SK-N-MC (cell line): ENCODE data around the gene TOR1AIP1.
"Not testable (repeated sequence)": the region's sequence is repeated elsewhere in the genome, so short reads cannot be mapped to it uniquely, and the experiment has no call there.

Experiments
- DNase-seq: peaks from one replicate; pipeline ENCODE4 v3.0.0-alpha.2; 2011; ENCODE audit warnings: low read depth, low spot score
- H3K27ac ChIP-seq: fragments of 200-600 bp; sonication (generic); 2 replicates; pipeline ENCODE4 v1.5.1; 2016; ENCODE audit warnings: mixed run types
- H3K36me3 ChIP-seq: fragments of 200-600 bp; sonication (generic); 2 replicates; pipeline ENCODE4 v1.6.1; 2017; ENCODE audit warnings: antibody characterized with exemption, low read length, mixed read lengths; ENCODE audit not compliant: insufficient read depth
- H3K4me3 ChIP-seq: fragments of 200-600 bp; sonication (generic); 2 replicates; pipeline ENCODE4 v1.5.1; 2016
- H3K9ac ChIP-seq: fragments of 200-600 bp; sonication (generic); 2 replicates; pipeline ENCODE4 v1.8.0; 2017; ENCODE audit warnings: mixed run types, mixed read lengths; ENCODE audit not compliant: insufficient read length
- H3K9me3 ChIP-seq: fragments of 200-600 bp; sonication (generic); 2 replicates; pipeline ENCODE4 v1.6.1; 2017; ENCODE audit warnings: low read depth, mild to moderate bottlenecking, antibody characterized with exemption, low read length, moderate library complexity, mixed read lengths
- EZH2 ChIP-seq: fragments of 200-600 bp; sonication (generic); IDR thresholded peaks from one replicate; pipeline ENCODE4 v1.6.1; 2017; ENCODE audit warnings: antibody characterized with exemption
- FOXP2 ChIP-seq: optimal IDR thresholded peaks from 2 replicates; pipeline ENCODE3; 2011; ENCODE audit warnings: mild to moderate bottlenecking, moderate library complexity; ENCODE audit not compliant: insufficient read depth; ENCODE audit errors: extremely low read length, control extremely low read depth
- POLR2AphosphoS5 ChIP-seq: IDR thresholded peaks from 2 replicates; pipeline ENCODE4 v1.6.1; 2012; ENCODE audit warnings: mild to moderate bottlenecking, low read depth, low read length, borderline replicate concordance

The TOR1AIP1 gene

DNA sequence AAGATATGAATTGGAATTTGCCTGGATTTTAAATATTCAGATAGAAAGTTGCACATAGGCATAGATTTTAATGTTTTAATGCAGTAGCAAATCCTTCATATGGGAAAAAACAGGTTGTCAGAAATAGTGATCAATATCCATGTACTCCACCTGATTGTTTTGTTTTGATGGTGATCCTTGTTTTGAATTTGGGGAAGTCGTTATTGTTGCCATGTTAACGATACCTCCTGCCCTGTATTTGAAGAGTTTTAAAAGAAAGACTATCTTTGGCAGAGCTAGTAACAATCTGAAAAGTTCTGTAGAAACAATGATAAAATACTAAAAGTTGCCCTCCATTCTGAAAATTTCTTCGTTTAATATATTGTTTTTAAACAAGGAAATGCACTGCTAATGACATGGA is 73.6 kb downstream of the TOR1AIP1 start:
- H3K27ac ChIP-seq: no peak overlapping the region
- H3K9ac ChIP-seq: peak overlapping the region; percentile 96
- peak overlapping the region; percentile 91 for H3K4me3 ChIP-seq
- no peaks in the 10 kb centered on the region for H3K36me3 ChIP-seq
- no peak for TF ChIP-seq POLR2AphosphoS5
- TF ChIP-seq FOXP2: no peak
- TF ChIP-seq EZH2: no peak
- no peaks in the 10 kb centered on the region for H3K9me3 ChIP-seq
- no peak for DNase-seq

DNA sequence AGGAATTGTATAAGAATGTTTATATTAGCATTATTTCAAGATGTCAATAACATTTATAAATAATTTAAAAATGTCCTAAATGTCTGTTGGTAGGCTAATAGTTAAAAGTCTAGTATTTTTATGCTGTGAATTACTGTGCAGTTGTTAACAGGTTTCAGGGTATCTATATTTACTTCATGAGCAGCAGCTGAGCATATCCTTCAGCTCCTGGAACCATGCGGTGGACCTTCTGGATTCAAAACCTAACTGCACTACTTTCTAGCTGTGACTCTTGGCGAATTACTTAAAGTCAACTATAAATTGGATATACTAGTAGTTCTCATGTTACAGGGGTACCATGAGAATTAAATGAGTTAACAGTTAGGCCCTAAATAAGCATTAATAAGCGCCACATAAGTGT is 76.3 kb downstream of the TOR1AIP1 start:
- peak overlapping the region; percentile 28 for H3K9ac ChIP-seq
- TF ChIP-seq POLR2AphosphoS5: no peak

DNA sequence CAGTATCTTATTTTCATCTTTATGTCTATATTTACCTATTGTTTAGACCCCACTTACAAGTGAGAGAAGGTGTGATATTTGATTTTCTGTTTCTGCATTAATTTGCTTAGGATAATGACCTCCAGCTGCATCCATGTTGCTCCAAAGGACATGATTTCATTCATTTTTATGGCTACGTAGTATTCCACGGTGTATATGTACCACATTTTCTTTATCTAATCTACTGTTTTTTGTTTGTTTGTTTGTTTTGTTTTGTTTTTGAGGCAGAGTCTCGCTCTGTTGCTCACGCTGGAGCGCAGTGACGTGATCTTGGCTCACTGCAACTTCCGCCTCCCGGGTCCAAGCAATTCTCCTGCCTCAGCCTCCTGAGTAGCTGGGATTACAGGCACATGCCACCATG is 80.1 kb downstream of the TOR1AIP1 start:
- H3K27ac ChIP-seq, H3K9ac ChIP-seq: not testable (repeated sequence)

More for the DNA sequence above, 76.3 kb downstream of the TOR1AIP1 start:
- peaks cover 6% of the 10 kb centered on the region for H3K36me3 ChIP-seq
- H3K4me3 ChIP-seq: no peak overlapping the region
- H3K9me3 ChIP-seq: no peaks in the 10 kb centered on the region; the same call in 1 of the 2 replicates
- H3K27ac ChIP-seq: peak overlapping the region; percentile 17; the same call in 1 of the 2 replicates
- no peak for DNase-seq

DNA sequence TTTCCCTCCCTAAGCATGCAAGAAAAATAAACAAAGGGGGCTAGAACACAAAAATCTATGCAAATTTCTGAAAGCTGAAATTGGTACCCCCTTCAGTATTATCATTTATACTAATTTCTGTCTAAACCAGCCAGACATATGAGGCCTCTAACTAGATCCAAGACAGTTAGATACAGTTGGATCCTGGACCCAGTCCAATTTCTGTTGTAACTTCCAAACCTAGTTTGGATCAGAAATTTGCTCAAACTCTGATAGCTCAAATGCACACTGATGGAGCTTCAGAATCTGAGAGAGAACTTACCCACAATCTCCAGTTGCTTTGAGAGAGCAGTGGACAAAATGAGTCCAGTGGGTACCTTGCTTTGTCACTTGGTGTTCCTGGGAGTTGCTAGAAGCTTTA is 84.5 kb downstream of the TOR1AIP1 start:
- DNase-seq: no peak
- Histone ChIP-seq H3K9me3 (no peaks in the 10 kb centered on the region; the same call in 1 of the 2 replicates), H3K36me3 (peaks cover 1% of the 10 kb centered on the region), H3K9ac (no peak overlapping the region), H3K4me3 (no peak overlapping the region), H3K27ac (no peak overlapping the region)
- TF ChIP-seq EZH2: no peak
- no peak for TF ChIP-seq POLR2AphosphoS5
- TF ChIP-seq FOXP2: no peak

More for the DNA sequence above, 80.1 kb downstream of the TOR1AIP1 start:
- not testable (repeated sequence) for DNase-seq, H3K4me3 ChIP-seq, H3K9me3 ChIP-seq, H3K36me3 ChIP-seq

DNA sequence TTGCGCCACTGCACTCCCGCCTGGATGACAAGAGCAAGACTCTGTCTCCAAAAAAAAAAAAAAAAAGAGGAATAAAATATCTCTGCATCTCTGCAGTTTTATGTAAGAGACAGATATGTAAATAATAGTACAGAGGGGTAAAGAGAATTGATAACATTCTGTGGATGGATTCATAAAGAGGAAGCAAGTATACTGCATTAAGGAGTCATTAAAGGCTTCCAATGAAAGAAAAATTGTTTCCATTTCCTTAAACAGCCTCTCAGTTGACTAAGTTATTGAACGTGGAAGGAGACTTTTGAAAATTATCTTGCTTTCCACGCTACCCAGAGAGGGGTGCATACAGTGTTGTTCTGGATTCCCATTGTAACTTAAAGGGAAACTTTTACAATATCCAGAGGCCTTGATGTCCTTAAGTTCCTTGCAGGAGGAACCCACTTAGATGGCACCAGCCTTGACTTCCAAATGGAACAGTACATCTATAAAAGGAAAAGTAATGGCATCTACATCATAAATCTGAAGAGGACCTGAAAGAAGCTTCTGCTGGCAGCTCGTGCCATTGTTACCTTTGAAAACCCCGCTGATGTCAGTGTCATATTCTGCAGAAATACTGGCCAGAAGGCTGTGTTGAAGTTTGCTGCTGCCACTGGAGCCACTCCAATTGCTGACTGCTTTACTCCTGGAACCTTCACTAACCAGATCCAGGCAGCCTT is 86.4 kb downstream of the TOR1AIP1 start:
- DNase-seq: no peak
- Histone ChIP-seq H3K27ac (no peak overlapping the region), H3K4me3 (no peak overlapping the region), H3K9me3 (no peaks in the 10 kb centered on the region; the same call in 1 of the 2 replicates), H3K9ac (no peak overlapping the region), H3K36me3 (no peaks in the 10 kb centered on the region)
- TF ChIP-seq FOXP2: no peak
- TF ChIP-seq POLR2AphosphoS5: no peak
- no peak for TF ChIP-seq EZH2

DNA sequence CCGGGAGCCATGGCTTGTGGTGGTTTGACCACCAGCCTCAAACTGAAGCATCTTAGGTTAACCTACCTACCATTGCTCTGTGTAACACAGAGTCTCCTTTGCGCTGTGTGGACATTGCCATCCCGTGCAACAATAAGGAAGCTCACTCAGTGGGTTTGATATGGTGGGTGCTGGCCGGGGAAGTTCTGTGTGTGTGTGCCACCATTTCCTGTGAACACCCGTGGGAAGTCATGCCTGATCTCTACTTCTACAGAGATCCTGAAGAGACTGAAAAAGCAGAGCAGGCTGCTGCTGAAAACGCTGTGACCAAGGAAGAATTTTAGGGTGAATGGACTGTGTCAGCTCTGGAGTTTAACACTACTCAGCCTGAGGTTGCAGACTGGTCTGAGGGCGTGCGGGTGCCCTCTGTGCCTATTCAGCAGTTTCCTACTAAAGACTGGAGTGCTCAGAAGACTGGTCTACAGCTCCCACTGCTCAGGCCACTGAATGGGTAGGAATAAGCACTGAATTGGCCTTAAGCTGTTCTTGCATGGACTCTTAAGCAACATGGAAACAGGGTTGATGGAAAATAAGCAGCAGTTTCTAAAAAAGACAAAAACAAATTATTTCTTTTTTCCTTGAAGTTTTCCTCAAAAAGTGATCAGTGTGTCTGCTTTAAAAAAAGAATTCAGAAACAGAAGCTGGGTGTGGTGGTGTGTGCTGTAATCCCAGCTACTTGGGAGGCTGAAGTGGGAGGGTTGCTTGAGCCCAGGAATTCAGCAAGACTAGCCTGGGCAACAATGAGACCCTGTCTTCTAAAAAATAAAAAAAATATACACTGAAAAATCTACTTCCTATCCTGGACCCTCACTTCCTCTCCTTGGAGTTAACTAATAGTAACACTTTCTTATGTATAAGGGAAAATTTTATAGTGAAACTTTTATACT is 87.2 kb downstream of the TOR1AIP1 start:
- DNase-seq: no peak
- no peak overlapping the region for H3K4me3 ChIP-seq
- no peaks in the 10 kb centered on the region; the same call in 1 of the 2 replicates for H3K9me3 ChIP-seq
- no peak overlapping the region for H3K27ac ChIP-seq
- TF ChIP-seq FOXP2 (no peak), EZH2 (no peak), POLR2AphosphoS5 (no peak)
- H3K36me3 ChIP-seq: no peaks in the 10 kb centered on the region
- H3K9ac ChIP-seq: no peak overlapping the region
